GM18511 (cell line): Measurements from ENCODE around the gene BIRC3.
"Not testable (repeated sequence)": the region's sequence is repeated elsewhere in the genome, so short reads cannot be mapped to it uniquely, and the experiment has no call there.

Experiments
- ATAC-seq: cut with Tn5 transposase; IDR thresholded peaks from one replicate; pipeline ENCODE4 v1.9.1; 2021; ENCODE audit warnings: mild to moderate bottlenecking, moderate library complexity; ENCODE audit not compliant: unreplicated experiment

Gene BIRC3

GRCh38 chr11:102367364-102367763 is 50.1 kb downstream of the BIRC3 start:
- ATAC-seq: no peak

- peak; percentile 100 for ATAC-seq
Observed at GRCh38 chr11:102368472-102368871, 51.2 kb downstream of the BIRC3 start.

GRCh38 chr11:102374633-102375424 is 57.5 kb downstream of the BIRC3 start:
- ATAC-seq: not testable (repeated sequence)

DNA sequence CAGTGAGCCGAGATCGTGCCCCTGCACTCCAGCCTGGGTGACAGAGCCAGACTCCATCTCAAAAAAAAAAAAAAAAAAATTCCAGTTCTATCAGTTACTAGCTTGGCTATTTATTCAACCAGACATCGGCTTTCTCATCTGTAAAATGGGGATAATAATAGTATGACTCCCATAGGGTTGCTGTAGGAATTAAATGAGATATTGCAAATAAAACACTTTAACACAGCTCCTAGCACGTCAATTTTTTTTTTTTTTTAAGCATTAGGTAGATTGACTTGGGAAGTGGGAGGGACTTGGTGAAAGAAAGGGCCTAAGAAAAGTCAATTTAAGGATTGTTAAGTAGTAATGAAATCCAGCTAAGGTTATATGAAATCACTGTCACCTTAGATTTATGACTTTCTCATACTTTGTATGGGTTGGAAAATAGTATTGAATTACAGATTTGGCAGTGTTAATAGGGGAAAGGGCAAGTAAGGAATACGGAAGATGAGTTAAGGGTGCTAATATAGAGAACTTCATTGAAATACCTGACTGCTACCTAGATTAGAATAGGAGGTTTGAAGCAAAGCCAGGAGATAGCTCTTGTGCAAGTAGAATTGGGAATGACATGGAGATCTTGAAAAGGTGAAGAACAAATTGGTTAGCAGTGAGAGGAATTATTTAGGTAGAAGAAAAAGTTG is 58.6 kb downstream of the BIRC3 start:
- ATAC-seq: no peak

GRCh38 chr11:102377891-102378290 is 60.6 kb downstream of the BIRC3 start:
- ATAC-seq: no peak

DNA sequence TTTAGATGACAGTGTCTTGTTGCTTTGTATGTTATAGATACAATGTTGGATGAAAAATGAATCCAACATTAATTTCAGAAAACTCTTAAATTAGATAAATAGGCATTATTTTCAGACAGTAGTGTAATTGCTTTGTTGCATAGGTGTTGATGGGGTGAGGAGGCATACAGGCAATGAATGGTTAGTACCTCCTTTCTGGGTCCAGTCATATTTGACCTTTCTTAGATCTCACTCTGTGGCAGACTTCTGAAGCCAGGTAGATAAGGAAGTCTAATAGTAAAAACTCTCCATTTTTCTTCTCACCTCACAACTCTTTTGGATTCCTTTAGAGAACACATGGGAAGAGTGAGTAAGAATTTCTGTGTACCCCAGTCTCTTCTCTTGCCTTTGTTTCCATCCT is 61.5 kb downstream of the BIRC3 start:
- ATAC-seq: no peak

DNA sequence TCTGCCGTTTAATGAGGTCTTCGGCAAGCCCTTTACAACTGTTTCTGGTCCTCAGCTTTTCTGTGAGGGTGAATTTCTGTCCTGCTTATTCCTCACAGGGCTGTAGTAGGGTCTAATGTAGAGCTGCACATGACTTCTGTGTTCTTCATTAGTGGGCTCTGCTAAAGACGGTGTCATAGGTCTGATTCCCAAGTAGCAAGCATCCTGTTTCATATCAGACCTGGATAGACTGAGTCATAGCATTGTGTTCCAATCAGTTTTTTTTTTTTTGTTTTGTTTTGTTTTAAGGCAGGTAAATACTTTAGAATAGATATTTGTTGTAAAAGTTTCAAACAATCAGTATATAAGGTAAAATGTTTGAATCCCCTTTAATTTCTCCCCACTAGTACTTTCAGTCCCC is 65.1 kb downstream of the BIRC3 start:
- no peak for ATAC-seq

DNA sequence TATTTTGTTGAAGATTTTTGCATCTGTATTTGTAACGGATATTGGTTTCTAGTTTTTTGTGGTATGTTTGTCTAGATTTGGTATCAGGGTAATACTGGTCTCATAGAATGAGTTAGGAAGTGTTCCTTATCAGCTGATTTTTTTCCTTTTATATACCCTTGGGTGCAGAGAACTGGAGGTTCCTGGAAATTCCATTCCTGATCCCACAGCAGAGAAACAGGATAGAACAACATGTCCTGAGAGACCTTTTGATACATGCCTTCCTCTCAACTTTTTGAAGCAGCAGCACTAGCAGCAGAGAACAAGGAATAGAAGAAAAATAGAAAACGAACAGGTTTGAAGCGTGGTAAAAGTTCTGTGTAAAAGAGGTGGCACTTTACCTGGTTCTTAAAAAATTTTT is 66.6 kb downstream of the BIRC3 start:
- ATAC-seq: no peak

DNA sequence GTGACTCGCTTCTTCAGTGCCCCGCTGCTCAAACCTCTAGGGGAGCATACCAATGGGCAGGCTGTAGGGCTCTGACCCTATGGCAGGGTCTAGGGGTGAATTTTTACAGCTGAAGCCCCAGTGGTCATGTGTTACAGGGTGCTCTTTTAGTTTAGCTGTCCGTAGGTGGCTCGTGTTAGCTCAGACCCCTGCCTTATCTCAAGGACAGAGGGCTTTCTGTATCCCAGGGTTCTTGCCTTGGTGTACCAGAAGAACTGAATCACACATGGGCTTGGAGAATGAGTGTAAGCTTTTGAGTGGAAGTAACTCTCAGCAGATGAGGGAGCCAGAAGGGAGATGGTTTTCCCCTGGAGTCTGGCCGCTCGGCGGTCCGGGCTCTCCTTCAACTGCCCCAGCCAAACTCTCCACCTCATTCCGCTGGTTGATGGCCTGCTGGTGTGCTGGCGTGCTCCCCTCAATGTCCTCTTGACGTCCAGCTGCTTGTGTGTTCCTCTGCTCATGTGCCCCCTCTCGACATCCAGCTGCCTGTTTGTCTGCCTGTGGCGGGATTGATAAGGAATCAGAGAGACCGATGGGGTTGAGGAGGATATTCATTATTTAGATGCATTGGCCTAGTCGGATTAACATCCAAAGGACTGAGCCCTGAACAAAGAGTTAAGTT is 67.3 kb downstream of the BIRC3 start:
- ATAC-seq: no peak

DNA sequence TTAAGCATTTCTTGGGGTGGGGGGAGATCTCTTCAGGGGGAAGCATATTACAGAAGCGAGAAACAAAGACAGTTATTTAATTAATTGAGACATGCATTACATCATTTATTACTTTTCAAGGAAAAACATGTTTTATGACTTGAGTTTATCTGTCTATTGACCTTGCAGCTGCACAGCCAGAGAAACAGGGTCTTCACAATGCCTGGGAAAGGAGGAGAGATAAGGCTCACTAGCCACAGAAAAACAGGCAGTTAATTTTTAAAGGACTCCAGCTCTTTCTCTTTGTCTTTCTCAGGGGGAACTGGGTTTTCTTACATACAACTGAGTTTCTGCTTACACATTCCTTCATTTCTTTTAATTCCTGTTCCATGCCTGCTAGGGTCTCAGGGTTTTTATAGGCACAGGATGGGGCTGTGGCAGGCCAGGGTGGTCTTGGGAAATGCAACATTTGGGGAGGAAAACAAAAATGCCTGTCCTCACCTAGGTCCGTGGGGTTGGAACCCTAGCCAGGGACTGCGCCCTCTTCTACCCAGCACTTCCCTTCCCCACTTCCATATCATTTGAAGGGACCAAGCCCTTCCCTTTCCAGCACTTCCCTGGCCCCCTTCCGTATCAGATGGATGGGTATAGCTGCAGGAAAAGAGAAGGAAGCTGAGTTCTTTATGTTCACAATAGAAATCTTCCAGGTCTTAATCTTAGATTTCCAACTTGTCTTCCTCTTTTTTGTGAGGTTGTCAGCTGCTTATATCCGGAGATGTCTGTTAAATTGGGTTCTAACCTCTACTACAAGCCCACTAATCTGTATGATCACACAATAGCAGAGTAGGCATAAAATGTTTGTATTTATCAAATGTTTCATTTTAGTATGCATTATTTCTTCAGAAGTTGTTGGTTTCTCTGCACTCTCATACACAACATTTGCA is 68.1 kb downstream of the BIRC3 start:
- ATAC-seq: no peak

DNA sequence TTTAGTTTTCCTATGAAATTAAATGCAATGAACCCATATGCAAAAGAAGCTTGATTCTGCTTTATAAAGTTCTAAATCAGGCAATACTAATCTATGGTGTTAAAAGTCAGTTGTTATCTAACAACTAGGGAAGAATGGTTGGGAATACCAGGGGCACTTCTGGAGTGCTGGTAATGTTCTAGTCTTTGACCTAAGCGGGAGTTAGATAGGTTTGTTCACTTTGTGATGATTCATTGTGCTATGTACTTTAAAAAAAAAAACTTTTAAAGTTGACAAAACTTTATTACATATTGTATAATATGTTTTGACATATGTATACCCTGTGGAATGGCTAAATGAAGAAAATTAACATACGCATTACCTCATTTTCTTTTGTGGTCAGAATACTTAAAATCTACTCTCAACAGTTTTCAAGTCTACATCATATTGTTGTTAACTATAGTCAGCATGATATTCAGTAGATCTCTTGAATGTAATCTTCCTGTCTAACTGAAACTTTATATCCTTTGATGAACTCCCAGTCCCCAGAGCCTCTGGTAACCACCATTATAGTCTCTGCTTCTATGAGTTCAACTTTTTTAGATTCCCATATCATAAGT is 69.0 kb downstream of the BIRC3 start:
- ATAC-seq: no peak

- ATAC-seq: no peak
Observed at GRCh38 chr11:102387043-102387781, 69.9 kb downstream of the BIRC3 start.
